Chondrocyte (in vitro differentiated cells): ENCODE data around the gene PCNX1. TPM values are rescaled to one million over a fixed set of nuclear protein-coding genes. Genes with fewer than 3 reads are reported as not detected.
"Not testable (repeated sequence)": the region's sequence is repeated elsewhere in the genome, so short reads cannot be mapped to it uniquely, and the experiment has no call there.

Source experiments
- DNase-seq: peaks from one replicate; pipeline ENCODE4 v3.0.0; 2021; ENCODE audit warnings: mixed read lengths, low spot score
- H3K27ac Mint-ChIP-seq: one replicate; pipeline ENCODE4 v1.8.0; 2021; ENCODE audit warnings: mild to moderate bottlenecking, moderate library complexity, mixed read lengths; ENCODE audit not compliant: unreplicated experiment
- H3K27me3 Mint-ChIP-seq: 2 replicates; pipeline ENCODE4 v1.8.0; 2021; ENCODE audit warnings: low read depth, mixed read lengths
- H3K36me3 Mint-ChIP-seq: 2 replicates; pipeline ENCODE4 v1.8.0; 2021; ENCODE audit warnings: low read depth, mixed read lengths
- H3K4me1 Mint-ChIP-seq: 2 replicates; pipeline ENCODE4 v1.8.0; 2021; ENCODE audit warnings: low read depth, mild to moderate bottlenecking, mixed read lengths
- H3K4me3 Mint-ChIP-seq: one replicate; pipeline ENCODE4 v1.8.0; 2021; ENCODE audit warnings: mild to moderate bottlenecking, moderate library complexity, mixed read lengths; ENCODE audit not compliant: unreplicated experiment
- H3K9me3 Mint-ChIP-seq: 2 replicates; pipeline ENCODE4 v1.8.0; 2021; ENCODE audit warnings: low read depth, mixed read lengths
- CTCF ChIP-seq: fragments of 200-600 bp; sonication (generic); IDR thresholded peaks from 2 replicates; pipeline ENCODE4 v1.5.0; 2021; ENCODE audit warnings: antibody characterized with exemption, mild to moderate bottlenecking, moderate library complexity
- long read RNA-seq: library from polyadenylated mRNA; stranded (forward); transcript quantifications from one replicate; pipeline ENCODE4 v2.0.0, GENCODE V29; 2021
- total RNA-seq: library from RNA; stranded (reverse); gene quantifications from 3 replicates; pipeline ENCODE4 v1.2.1, GENCODE V29; 2021

PCNX1 gene
- 54.3 to 69.5 TPM (median 62.4 TPM) in 3 replicates for total RNA-seq
- long read RNA-seq, partial matches to known transcripts, result 8 of 11 reads
- long read RNA-seq, other reads (novel, unspliced or antisense), result 3 of 11 reads

- TF ChIP-seq CTCF, result peak; percentile 89
- Mint-ChIP-seq H3K9me3 (no peaks in the 10 kb centered on the region), H3K27ac (peak within 1 kb of the TSS; percentile 85), H3K27me3 (no peaks in the 10 kb centered on the region), H3K4me3 (peak within 1 kb of the TSS; percentile 81), H3K4me1 (peaks cover 41% of the 10 kb centered on the region), H3K36me3 (no peaks in the 10 kb centered on the region)
- DNase-seq, result peak; percentile 95
These were observed at the start of gene PCNX1 for GRCh38 chr14:70907176-70907995. Gene PCNX1 (plus strand): TSS chr14:70907459. CDS start chr14:70907851, 392 bp downstream.

GRCh38 chr14:70857496-70857890 is 49.8 kb upstream of the PCNX1 start:
- Mint-ChIP-seq H3K9me3 (no peaks in the 10 kb centered on the region), H3K27ac (peak overlapping the region; percentile 18), H3K4me3 (no peak overlapping the region), H3K27me3 (no peaks in the 10 kb centered on the region), H3K36me3 (no peaks in the 10 kb centered on the region), H3K4me1 (peaks cover 13% of the 10 kb centered on the region)
- TF ChIP-seq CTCF, result no peak
- no peak for DNase-seq

- Mint-ChIP-seq H3K9me3 (no peaks in the 10 kb centered on the region), H3K27me3 (no peaks in the 10 kb centered on the region), H3K27ac (no peak overlapping the region), H3K36me3 (peaks cover 2% of the 10 kb centered on the region), H3K4me1 (peaks cover 13% of the 10 kb centered on the region), H3K4me3 (no peak overlapping the region)
- no peak for DNase-seq
- TF ChIP-seq CTCF, result no peak
These were observed 48.6 kb upstream of the PCNX1 start for GRCh38 chr14:70858641-70859040.

GRCh38 chr14:70866992-70867391 is 40.3 kb upstream of the PCNX1 start:
- not testable (repeated sequence) for DNase-seq, H3K4me3 Mint-ChIP-seq, H3K27me3 Mint-ChIP-seq, H3K4me1 Mint-ChIP-seq, H3K36me3 Mint-ChIP-seq, H3K27ac Mint-ChIP-seq
- H3K9me3 Mint-ChIP-seq, result peaks cover 11% of the 10 kb centered on the region

- Mint-ChIP-seq H3K9me3 (peaks cover 11% of the 10 kb centered on the region), H3K36me3 (peaks cover 1% of the 10 kb centered on the region), H3K27me3 (no peaks in the 10 kb centered on the region), H3K27ac (no peak overlapping the region), H3K4me3 (no peak overlapping the region), H3K4me1 (no peaks in the 10 kb centered on the region)
- no peak for DNase-seq
- no peak for TF ChIP-seq CTCF
These were observed 36.3 kb upstream of the PCNX1 start for GRCh38 chr14:70871001-70871400.
